DMS153 treated with DMSO at 0.1 percent for 48 hours (cell line): ENCODE data around the gene YBX2.
"Not testable (repeated sequence)": the region's sequence is repeated elsewhere in the genome, so short reads cannot be mapped to it uniquely, and the experiment has no call there.

Experiments
- DNase-seq: peaks from one replicate; lab custom pipeline; 2025; ENCODE audit not compliant: unreplicated experiment; lab: John Stamatoyannopoulos, UW

YBX2 gene

GRCh38 chr17:7249214-7249613 is 45.2 kb downstream of the YBX2 start:
- no peak for DNase-seq

GRCh38 chr17:7248796-7249195 is 45.6 kb downstream of the YBX2 start:
- DNase-seq = no peak

GRCh38 chr17:7246779-7247178 is 47.7 kb downstream of the YBX2 start:
- DNase-seq = no peak

- DNase-seq = not testable (repeated sequence)
Observed at GRCh38 chr17:7243838-7244237, 50.6 kb downstream of the YBX2 start.

- no peak for DNase-seq
Observed at GRCh38 chr17:7243453-7243729, 51.0 kb downstream of the YBX2 start.

GRCh38 chr17:7242717-7243452 is 51.6 kb downstream of the YBX2 start:
- peak; percentile 47 for DNase-seq

- peak; percentile 48 for DNase-seq
Observed at GRCh38 chr17:7241783-7242716, 52.4 kb downstream of the YBX2 start, which contains the start of gene GABARAP. TSS of gene GABARAP (minus strand) at chr17:7242449. CDS start at chr17:7242330, 119 bp downstream.

- no peak for DNase-seq
Observed at GRCh38 chr17:7241090-7241733, 53.2 kb downstream of the YBX2 start.

- DNase-seq = no peak
Observed at GRCh38 chr17:7240375-7240774, 54.1 kb downstream of the YBX2 start.

- DNase-seq = peak; percentile 80
Observed at GRCh38 chr17:7239091-7240027, 55.1 kb downstream of the YBX2 start, which contains the start of gene PHF23. TSS of gene PHF23 (minus strand) at chr17:7239457. CDS start at chr17:7239279, 178 bp downstream.

GRCh38 chr17:7238420-7239090 is 55.9 kb downstream of the YBX2 start:
- no peak for DNase-seq
